ENCODE results near the gene PSMD8. TPM values are rescaled to one million over a fixed set of nuclear protein-coding genes. Genes with fewer than 3 reads are reported as not detected.
A peak's percentile ranks its signal among the peaks of the same experiment; 100 is the strongest.

The PSMD8 gene
- total RNA-seq, 1 experiment from 2014 or later: 289 TPM

- peaks cover 18% of the 10 kb centered on the region for H3K27me3 Mint-ChIP-seq (ENCODE audit: insufficient read depth, unreplicated experiment)
- no TSS peak for BruUV-seq (replicated peaks)
- no peaks in the 10 kb centered on the region for H3K36me3 Mint-ChIP-seq (ENCODE audit: insufficient read depth, unreplicated experiment)
- H3K4me3 Mint-ChIP-seq (ENCODE audit: unreplicated experiment): no peak overlapping the region
- TF ChIP-seq CTCF (IDR thresholded peaks at IDR 0.05; ENCODE audit: unreplicated experiment): no peak
- intact Hi-C loops (cut with micrococcal nuclease): no loop called here
- ChIA-PET CTCF (interaction anchor here (1.0 to 1.4 kb wide), 2 partner anchors 8 to 10 kb away, joined by 3 to 9 read pairs; partner anchors contain the start of gene FAM98C), POLR2A (interaction anchor here (1.1 kb wide), 1 partner anchor 10 kb away, joined by 3 read pairs; the partner anchor contains the start of gene FAM98C)
- no peak overlapping the region for H3K27ac Mint-ChIP-seq (ENCODE audit: low read depth, unreplicated experiment)
- DNase-seq (ENCODE audit: unreplicated experiment): no peak
- H3K9me3 Mint-ChIP-seq (ENCODE audit: unreplicated experiment): no peaks in the 10 kb centered on the region
- H3K4me1 Mint-ChIP-seq (ENCODE audit: insufficient read depth, unreplicated experiment): peaks cover 20% of the 10 kb centered on the region
Observed at GRCh38 chr19:38413416-38413815, 39.0 kb downstream of the PSMD8 start.

- H3K27ac Mint-ChIP-seq (ENCODE audit: low read depth, unreplicated experiment): no peak overlapping the region
- peaks cover 35% of the 10 kb centered on the region for H3K27me3 Mint-ChIP-seq (ENCODE audit: insufficient read depth, unreplicated experiment)
- H3K4me1 Mint-ChIP-seq (ENCODE audit: insufficient read depth, unreplicated experiment): peaks cover 10% of the 10 kb centered on the region
- no peak overlapping the region for H3K4me3 Mint-ChIP-seq (ENCODE audit: unreplicated experiment)
- H3K36me3 Mint-ChIP-seq (ENCODE audit: insufficient read depth, unreplicated experiment): no peaks in the 10 kb centered on the region
- ChIA-PET POLR2A (no interaction called here), CTCF (interaction anchor here (0.9 kb wide), 1 partner anchor 14 kb away, joined by 5 read pairs; the partner anchor contains the start of gene FAM98C)
- TF ChIP-seq CTCF (IDR thresholded peaks at IDR 0.05; ENCODE audit: unreplicated experiment): no peak
- no TSS peak for BruUV-seq (replicated peaks)
- H3K9me3 Mint-ChIP-seq (ENCODE audit: unreplicated experiment): no peaks in the 10 kb centered on the region
- intact Hi-C loops (cut with micrococcal nuclease): no loop called here
- no peak for DNase-seq (ENCODE audit: unreplicated experiment)
Observed at GRCh38 chr19:38417146-38417543, 42.8 kb downstream of the PSMD8 start.

GRCh38 chr19:38417544-38418506 is 43.5 kb downstream of the PSMD8 start:
- Mint-ChIP-seq H3K4me3 (ENCODE audit: unreplicated experiment) (peak overlapping the region; percentile 42), H3K27me3 (ENCODE audit: insufficient read depth, unreplicated experiment) (peaks cover 35% of the 10 kb centered on the region), H3K4me1 (ENCODE audit: insufficient read depth, unreplicated experiment) (peaks cover 10% of the 10 kb centered on the region), H3K27ac (ENCODE audit: low read depth, unreplicated experiment) (no peak overlapping the region), H3K36me3 (ENCODE audit: insufficient read depth, unreplicated experiment) (no peaks in the 10 kb centered on the region), H3K9me3 (ENCODE audit: unreplicated experiment) (no peaks in the 10 kb centered on the region)
- DNase-seq (ENCODE audit: unreplicated experiment): peak; percentile 45
- CTCF ChIA-PET: interaction anchor here (0.5 kb wide), 1 partner anchor 923 kb away, joined by 3 read pairs; no protein-coding TSS in a partner anchor
- POLR2A ChIA-PET: no interaction called here
- intact Hi-C loops (cut with micrococcal nuclease): no loop called here
- no peak for TF ChIP-seq CTCF (IDR thresholded peaks at IDR 0.05; ENCODE audit: unreplicated experiment)
- BruUV-seq (replicated peaks): no TSS peak

GRCh38 chr19:38420935-38421334 is 46.6 kb downstream of the PSMD8 start:
- Mint-ChIP-seq H3K36me3 (ENCODE audit: insufficient read depth, unreplicated experiment) (no peaks in the 10 kb centered on the region), H3K4me1 (ENCODE audit: insufficient read depth, unreplicated experiment) (peaks cover 10% of the 10 kb centered on the region), H3K4me3 (ENCODE audit: unreplicated experiment) (no peak overlapping the region), H3K27me3 (ENCODE audit: insufficient read depth, unreplicated experiment) (peaks cover 35% of the 10 kb centered on the region), H3K9me3 (ENCODE audit: unreplicated experiment) (no peaks in the 10 kb centered on the region), H3K27ac (ENCODE audit: low read depth, unreplicated experiment) (no peak overlapping the region)
- ChIA-PET POLR2A (no interaction called here), CTCF (interaction anchor here (1.0 kb wide), 1 partner anchor 18 kb away, joined by 3 read pairs; the partner anchor contains the start of gene FAM98C)
- TF ChIP-seq CTCF (IDR thresholded peaks at IDR 0.05; ENCODE audit: unreplicated experiment): no peak
- no TSS peak for BruUV-seq (replicated peaks)
- intact Hi-C loops (cut with micrococcal nuclease): no loop called here
- DNase-seq (ENCODE audit: unreplicated experiment): no peak

Data from MCF 10A (cell line).